ENCODE results near the gene ASPSCR1. TPM values are rescaled to one million over a fixed set of nuclear protein-coding genes. Genes with fewer than 3 reads are reported as not detected.
A peak's percentile ranks its signal among the peaks of the same experiment; 100 is the strongest.

Gene ASPSCR1
- total RNA-seq, 1 donor from 2014 or later, result 45.9 TPM

DNA sequence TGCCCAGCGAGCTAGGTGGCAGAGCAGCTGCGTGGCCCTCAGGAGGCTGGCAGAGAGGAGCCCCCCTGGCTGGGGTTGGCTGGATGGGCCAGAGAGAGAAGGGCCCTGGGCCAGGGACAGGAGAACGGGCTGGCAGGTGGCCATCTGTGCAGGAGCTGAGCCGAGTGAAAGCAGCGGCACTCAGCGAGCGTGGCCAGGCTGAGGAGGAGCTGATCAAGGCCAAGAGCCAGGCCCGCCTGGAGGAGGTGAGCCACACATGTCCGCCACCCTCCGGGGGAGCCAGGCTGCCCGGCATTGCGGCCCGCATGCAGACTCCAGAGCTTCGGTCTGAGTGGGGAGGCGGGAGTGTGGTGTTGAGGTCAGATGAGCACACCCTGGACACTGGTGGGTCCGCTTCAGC, 52.0 kb downstream of the ASPSCR1 start:
- Mint-ChIP-seq H3K27ac (ENCODE audit: unreplicated experiment) (no peak overlapping the region), H3K36me3 (ENCODE audit: unreplicated experiment) (no peaks in the 10 kb centered on the region), H3K27me3 (ENCODE audit: unreplicated experiment) (no peaks in the 10 kb centered on the region), H3K9me3 (ENCODE audit: unreplicated experiment) (no peaks in the 10 kb centered on the region), H3K4me1 (ENCODE audit: unreplicated experiment) (peaks cover 15% of the 10 kb centered on the region), H3K4me3 (ENCODE audit: unreplicated experiment) (peak overlapping the region; percentile 55)
- DNase-seq (ENCODE audit: extremely low spot score, unreplicated experiment), result no peak
- TF ChIP-seq, protein P1, sequence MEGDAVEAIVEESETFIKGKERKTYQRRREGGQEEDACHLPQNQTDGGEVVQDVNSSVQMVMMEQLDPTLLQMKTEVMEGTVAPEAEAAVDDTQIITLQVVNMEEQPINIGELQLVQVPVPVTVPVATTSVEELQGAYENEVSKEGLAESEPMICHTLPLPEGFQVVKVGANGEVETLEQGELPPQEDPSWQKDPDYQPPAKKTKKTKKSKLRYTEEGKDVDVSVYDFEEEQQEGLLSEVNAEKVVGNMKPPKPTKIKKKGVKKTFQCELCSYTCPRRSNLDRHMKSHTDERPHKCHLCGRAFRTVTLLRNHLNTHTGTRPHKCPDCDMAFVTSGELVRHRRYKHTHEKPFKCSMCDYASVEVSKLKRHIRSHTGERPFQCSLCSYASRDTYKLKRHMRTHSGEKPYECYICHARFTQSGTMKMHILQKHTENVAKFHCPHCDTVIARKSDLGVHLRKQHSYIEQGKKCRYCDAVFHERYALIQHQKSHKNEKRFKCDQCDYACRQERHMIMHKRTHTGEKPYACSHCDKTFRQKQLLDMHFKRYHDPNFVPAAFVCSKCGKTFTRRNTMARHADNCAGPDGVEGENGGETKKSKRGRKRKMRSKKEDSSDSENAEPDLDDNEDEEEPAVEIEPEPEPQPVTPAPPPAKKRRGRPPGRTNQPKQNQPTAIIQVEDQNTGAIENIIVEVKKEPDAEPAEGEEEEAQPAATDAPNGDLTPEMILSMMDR (IDR thresholded peaks at IDR 0.05), result no peak

DNA sequence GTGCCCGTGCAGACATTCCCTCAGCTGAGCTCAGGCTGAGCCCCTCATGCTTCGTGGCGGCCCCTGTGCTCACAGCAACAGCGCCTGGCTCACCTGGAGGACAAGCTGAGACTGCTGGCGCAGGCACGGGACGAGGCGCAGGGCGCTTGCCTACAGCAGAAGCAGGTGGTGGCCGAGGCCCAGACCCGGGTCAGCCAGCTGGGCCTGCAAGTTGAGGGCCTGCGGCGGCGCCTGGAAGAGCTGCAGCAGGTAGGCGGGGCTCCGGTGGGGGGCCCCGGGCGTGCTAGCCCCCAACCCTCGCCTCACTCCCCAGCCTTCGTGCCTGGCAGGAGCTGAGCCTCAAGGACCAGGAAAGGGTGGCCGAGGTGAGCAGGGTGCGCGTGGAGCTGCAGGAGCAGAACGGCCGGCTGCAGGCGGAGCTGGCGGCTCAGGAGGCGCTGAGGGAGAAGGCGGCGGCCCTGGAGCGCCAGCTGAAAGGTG, 52.6 kb downstream of the ASPSCR1 start:
- TF ChIP-seq, protein P1 (IDR thresholded peaks at IDR 0.05), result no peak
- no peaks in the 10 kb centered on the region for H3K36me3 Mint-ChIP-seq (ENCODE audit: unreplicated experiment)
- no peak overlapping the region for H3K27ac Mint-ChIP-seq (ENCODE audit: unreplicated experiment)
- no peaks in the 10 kb centered on the region for H3K9me3 Mint-ChIP-seq (ENCODE audit: unreplicated experiment)
- H3K27me3 Mint-ChIP-seq (ENCODE audit: unreplicated experiment), result no peaks in the 10 kb centered on the region
- H3K4me3 Mint-ChIP-seq (ENCODE audit: unreplicated experiment), result no peak overlapping the region
- peaks cover 15% of the 10 kb centered on the region for H3K4me1 Mint-ChIP-seq (ENCODE audit: unreplicated experiment)
- DNase-seq (ENCODE audit: extremely low spot score, unreplicated experiment), result no peak

- peak overlapping the region; percentile 44 for H3K27ac Mint-ChIP-seq (ENCODE audit: unreplicated experiment)
- no peaks in the 10 kb centered on the region for H3K9me3 Mint-ChIP-seq (ENCODE audit: unreplicated experiment)
- H3K27me3 Mint-ChIP-seq (ENCODE audit: unreplicated experiment), result no peaks in the 10 kb centered on the region
- peaks cover 13% of the 10 kb centered on the region for H3K4me1 Mint-ChIP-seq (ENCODE audit: unreplicated experiment)
- H3K4me3 Mint-ChIP-seq (ENCODE audit: unreplicated experiment), result peak overlapping the region; percentile 81
- peak; percentile 95 for DNase-seq (ENCODE audit: extremely low spot score, unreplicated experiment)
- H3K36me3 Mint-ChIP-seq (ENCODE audit: unreplicated experiment), result no peaks in the 10 kb centered on the region
- TF ChIP-seq, protein P1 (IDR thresholded peaks at IDR 0.05), result peak; percentile 93
Observed at GRCh38 chr17:82030470-82031302, 53.3 kb downstream of the ASPSCR1 start.

DNA sequence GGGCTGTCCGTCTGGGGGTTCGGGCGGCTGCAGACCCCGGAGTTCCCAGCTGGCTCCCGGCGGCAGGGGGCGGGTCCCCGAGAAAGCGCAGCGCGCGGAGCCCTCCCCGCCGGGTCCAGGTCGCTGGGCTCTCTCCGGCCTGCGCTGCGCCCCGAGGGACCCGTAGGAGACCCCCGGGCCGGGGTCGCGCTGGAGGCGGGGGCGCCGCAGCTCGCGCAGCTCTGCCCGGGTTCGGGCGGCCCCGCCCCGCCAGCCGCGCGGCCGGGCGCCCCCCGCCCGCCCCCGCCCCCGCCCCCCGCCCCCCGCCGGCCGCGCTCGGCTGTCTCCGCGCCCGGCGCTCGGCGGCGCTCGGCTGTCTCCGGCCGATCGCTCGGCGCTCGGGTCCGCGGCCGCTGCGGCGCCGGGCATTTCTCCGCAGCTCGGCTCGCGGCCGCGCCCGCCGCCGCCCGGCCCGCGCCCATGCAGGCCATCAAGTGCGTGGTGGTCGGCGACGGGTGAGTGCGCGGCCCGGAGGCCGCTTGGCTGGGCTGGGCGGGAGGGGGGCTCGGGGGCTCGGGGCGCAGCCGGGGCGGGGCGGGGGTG, 54.0 kb downstream of the ASPSCR1 start, which contains the start of gene RAC3:
RAC3 (plus strand) TSS at position 376 of the 582 bp plus-strand sequence; CDS start at position 460, 84 bp downstream.
- TF ChIP-seq, protein P1 (IDR thresholded peaks at IDR 0.05), result no peak
- Mint-ChIP-seq H3K27me3 (ENCODE audit: unreplicated experiment) (no peaks in the 10 kb centered on the region), H3K27ac (ENCODE audit: unreplicated experiment) (peak within 1 kb of the TSS; percentile 44), H3K9me3 (ENCODE audit: unreplicated experiment) (no peaks in the 10 kb centered on the region), H3K4me3 (ENCODE audit: unreplicated experiment) (peak within 1 kb of the TSS; percentile 81), H3K36me3 (ENCODE audit: unreplicated experiment) (no peaks in the 10 kb centered on the region), H3K4me1 (ENCODE audit: unreplicated experiment) (peaks cover 16% of the 10 kb centered on the region)
- no peak for DNase-seq (ENCODE audit: extremely low spot score, unreplicated experiment)

Measured in osteocyte (in vitro differentiated cells).